KMS-11 (cell line): Measurements from ENCODE around the gene GRAP.

Experiments used
- H2AFZ ChIP-seq: fragments of 200-600 bp; sonication (generic); 2 replicates; pipeline ENCODE4 v1.6.1; 2016; ENCODE audit warnings: antibody characterized with exemption, mixed run types, low read depth
- H3K27ac ChIP-seq: fragments of 200-600 bp; sonication (generic); 2 replicates; pipeline ENCODE4 v1.6.1; 2016; ENCODE audit warnings: mild to moderate bottlenecking, mixed run types
- H3K27me3 ChIP-seq: fragments of 200-600 bp; sonication (generic); 2 replicates; pipeline ENCODE4 v1.6.1; 2017; ENCODE audit warnings: mild to moderate bottlenecking, low read depth, mixed run types, moderate library complexity; ENCODE audit not compliant: insufficient read depth
- H3K36me3 ChIP-seq: fragments of 200-600 bp; sonication (generic); 2 replicates; pipeline ENCODE4 v1.6.1; 2017; ENCODE audit warnings: mild to moderate bottlenecking, mixed run types; ENCODE audit not compliant: insufficient read depth
- H3K4me1 ChIP-seq: fragments of 200-600 bp; sonication (generic); 2 replicates; pipeline ENCODE4 v1.6.1; 2016; ENCODE audit warnings: mild to moderate bottlenecking, low read depth, mixed run types; ENCODE audit not compliant: poor library complexity, severe bottlenecking
- H3K4me2 ChIP-seq: fragments of 200-600 bp; sonication (generic); 2 replicates; pipeline ENCODE4 v1.7.0; 2016; ENCODE audit warnings: mild to moderate bottlenecking, mixed run types
- H3K4me3 ChIP-seq: fragments of 200-600 bp; sonication (generic); IDR thresholded peaks from 2 replicates; pipeline ENCODE4 v1.6.1; 2017; ENCODE audit warnings: low read depth, low read length, mixed read lengths; ENCODE audit not compliant: insufficient read depth
- H3K79me2 ChIP-seq: fragments of 200-600 bp; sonication (generic); 2 replicates; pipeline ENCODE4 v1.6.1; 2016; ENCODE audit warnings: low read depth, mixed run types; ENCODE audit not compliant: insufficient read depth
- H3K9ac ChIP-seq: fragments of 200-600 bp; sonication (generic); 2 replicates; pipeline ENCODE4 v1.6.1; 2016; ENCODE audit warnings: mild to moderate bottlenecking, mixed run types
- H4K20me1 ChIP-seq: fragments of 200-600 bp; sonication (generic); 2 replicates; pipeline ENCODE4 v1.6.1; 2016; ENCODE audit warnings: mild to moderate bottlenecking, mixed run types; ENCODE audit not compliant: insufficient read depth
- TF ChIP-seq, protein P1 (sequence below): fragments of 200-600 bp; sonication (generic); conservative IDR thresholded peaks from 2 replicates; pipeline ENCODE4 v1.6.1; 2017; ENCODE audit warnings: low read depth, mild to moderate bottlenecking, antibody characterized with exemption, low read length, moderate library complexity, mixed read lengths

Gene GRAP

DNA sequence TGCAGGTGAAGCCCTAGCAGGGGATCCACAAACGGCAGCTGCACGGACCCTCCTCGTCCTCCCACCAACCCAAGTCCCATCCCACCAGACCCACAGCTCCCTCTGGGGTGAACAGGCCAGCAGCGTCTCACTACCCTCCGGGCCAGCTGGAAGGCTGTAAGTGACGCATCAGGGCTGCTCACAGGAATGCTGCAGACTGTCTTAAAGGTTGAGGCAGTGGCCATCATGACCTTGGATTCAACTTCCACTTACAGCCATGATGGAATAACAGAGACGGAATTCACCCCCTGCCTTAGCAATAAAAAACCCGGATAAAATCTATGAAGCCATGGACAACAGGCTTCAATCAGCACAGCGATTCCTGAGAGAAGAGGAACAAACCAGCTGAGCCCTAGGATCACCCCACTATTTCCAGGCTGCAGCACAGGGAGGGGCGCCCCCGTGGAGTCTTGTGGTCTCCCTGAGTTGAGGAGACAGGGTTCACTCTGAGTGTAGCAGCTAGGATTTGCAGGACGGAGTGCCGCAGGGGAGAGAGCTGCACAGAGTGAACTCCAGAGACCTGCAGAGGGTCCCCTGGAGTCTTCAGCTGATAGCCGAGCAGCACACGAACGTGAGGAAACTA, 52.7 kb downstream of the GRAP start:
- Histone ChIP-seq H3K4me1 (peaks cover 8% of the 10 kb centered on the region), H3K4me3 (no peak overlapping the region), H3K4me2 (no peak overlapping the region), H4K20me1 (no peaks in the 10 kb centered on the region), H3K36me3 (no peaks in the 10 kb centered on the region), H2AFZ (no peak overlapping the region), H3K79me2 (no peaks in the 10 kb centered on the region), H3K9ac (no peak overlapping the region), H3K27me3 (no peaks in the 10 kb centered on the region), H3K27ac (no peak overlapping the region)
- TF ChIP-seq, protein P1, sequence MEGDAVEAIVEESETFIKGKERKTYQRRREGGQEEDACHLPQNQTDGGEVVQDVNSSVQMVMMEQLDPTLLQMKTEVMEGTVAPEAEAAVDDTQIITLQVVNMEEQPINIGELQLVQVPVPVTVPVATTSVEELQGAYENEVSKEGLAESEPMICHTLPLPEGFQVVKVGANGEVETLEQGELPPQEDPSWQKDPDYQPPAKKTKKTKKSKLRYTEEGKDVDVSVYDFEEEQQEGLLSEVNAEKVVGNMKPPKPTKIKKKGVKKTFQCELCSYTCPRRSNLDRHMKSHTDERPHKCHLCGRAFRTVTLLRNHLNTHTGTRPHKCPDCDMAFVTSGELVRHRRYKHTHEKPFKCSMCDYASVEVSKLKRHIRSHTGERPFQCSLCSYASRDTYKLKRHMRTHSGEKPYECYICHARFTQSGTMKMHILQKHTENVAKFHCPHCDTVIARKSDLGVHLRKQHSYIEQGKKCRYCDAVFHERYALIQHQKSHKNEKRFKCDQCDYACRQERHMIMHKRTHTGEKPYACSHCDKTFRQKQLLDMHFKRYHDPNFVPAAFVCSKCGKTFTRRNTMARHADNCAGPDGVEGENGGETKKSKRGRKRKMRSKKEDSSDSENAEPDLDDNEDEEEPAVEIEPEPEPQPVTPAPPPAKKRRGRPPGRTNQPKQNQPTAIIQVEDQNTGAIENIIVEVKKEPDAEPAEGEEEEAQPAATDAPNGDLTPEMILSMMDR, result no peak

DNA sequence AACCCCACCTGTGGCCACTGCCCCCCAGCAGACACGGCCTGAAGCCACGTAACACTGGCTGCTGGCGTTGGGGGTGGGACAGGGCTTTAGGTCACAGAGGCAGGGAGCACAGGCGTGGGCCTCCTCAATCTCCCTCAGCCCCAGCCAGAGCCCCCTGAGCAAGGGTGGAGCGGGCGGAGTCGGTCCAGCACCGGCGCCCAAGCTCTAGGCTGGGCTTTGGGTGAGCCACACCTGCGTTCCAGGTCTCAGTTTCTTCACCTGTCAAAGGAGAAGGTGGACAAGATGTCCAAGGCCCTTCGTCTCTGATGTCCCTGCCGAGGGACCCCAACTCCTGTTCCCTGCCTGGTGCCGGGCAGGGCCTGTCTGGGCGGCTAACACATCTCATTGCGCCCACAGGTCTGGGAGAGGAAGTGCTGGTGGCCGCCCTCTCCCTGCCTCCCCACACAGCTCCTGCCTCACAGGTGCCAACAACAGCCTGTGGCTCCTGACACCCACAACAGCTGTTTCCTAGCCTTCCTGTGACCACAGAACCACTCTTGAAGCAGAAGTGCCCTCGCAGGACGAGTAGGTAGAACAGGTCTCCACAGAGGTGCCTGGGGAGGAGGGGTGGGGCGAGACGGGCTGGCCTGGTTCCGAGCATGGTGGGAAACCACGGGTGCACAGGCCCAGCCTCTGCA, 54.2 kb downstream of the GRAP start:
- Histone ChIP-seq H3K4me1 (peaks cover 8% of the 10 kb centered on the region), H3K9ac (no peak overlapping the region), H4K20me1 (no peaks in the 10 kb centered on the region), H3K79me2 (no peaks in the 10 kb centered on the region), H3K4me3 (no peak overlapping the region), H3K36me3 (no peaks in the 10 kb centered on the region), H3K27ac (no peak overlapping the region), H2AFZ (no peak overlapping the region), H3K27me3 (no peaks in the 10 kb centered on the region), H3K4me2 (no peak overlapping the region)
- TF ChIP-seq, protein P1, result no peak

DNA sequence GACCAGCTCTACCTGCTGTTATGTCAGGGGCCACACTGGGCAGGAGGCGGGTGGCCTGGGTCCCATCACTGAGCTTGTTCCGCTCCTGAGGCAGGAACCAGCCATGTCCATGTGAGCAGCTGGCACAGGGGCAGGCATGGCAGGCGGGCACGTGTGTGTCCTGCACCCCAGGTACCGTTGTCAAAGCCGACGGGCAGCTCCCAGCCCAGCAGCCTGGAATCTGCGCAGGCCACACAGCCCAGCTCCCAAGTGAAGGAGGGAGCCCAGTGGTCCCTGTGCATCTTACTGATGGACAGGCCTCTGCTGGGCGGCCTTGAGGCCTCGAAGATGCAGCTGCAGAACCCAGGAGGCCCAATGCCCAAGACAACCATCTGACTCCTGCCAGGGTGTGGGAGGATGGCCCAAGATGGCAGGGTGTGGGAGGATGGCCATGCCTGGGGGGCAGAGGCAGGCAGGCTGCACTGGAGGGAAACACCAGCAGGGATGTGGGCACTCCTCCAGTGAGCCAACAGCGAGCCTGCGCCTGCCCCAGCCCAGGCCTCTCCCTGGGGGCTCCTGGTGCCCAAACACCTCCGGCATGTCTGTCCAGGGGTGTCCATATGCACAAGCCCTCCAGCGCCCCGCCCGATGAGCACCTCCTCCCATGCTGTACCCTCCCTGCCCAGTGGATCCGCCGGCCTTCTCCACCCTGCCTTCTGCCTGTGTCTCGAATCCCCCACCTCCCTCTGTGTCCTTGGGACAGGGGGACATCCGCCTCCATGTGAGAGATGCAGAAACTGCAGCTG, 55.0 kb downstream of the GRAP start:
- H3K27ac ChIP-seq, result no peak overlapping the region
- no peak overlapping the region for H3K4me2 ChIP-seq
- TF ChIP-seq, protein P1, result no peak
- no peaks in the 10 kb centered on the region for H3K36me3 ChIP-seq
- no peaks in the 10 kb centered on the region for H3K27me3 ChIP-seq
- H3K9ac ChIP-seq, result no peak overlapping the region
- H3K4me3 ChIP-seq, result no peak overlapping the region
- no peaks in the 10 kb centered on the region for H3K79me2 ChIP-seq
- no peak overlapping the region for H2AFZ ChIP-seq
- H3K4me1 ChIP-seq, result peaks cover 8% of the 10 kb centered on the region
- no peaks in the 10 kb centered on the region for H4K20me1 ChIP-seq

DNA sequence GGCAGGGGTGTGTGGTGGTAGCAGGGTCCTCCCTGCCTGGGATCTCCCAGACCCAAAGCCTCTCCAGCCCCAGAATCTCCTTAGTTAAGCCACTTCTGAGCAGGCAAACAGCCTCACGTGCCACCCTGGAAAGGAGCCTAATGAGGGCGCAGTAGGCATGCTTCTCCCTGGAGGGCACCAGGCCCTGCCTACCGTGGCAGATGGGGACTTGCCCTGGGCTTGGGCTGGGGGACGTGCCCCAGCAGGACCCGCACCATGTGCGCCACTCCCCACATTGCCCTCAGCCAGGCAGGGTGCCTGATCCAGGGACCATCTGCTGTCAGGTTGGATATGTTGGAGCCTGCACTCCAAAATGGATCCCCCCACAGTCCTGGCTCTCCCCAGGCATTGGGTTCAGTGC, 56.4 kb downstream of the GRAP start:
- H3K36me3 ChIP-seq, result no peaks in the 10 kb centered on the region

More for the DNA sequence above, 56.4 kb downstream of the GRAP start:
- Histone ChIP-seq H3K27ac (no peak overlapping the region), H3K4me3 (no peak overlapping the region), H2AFZ (no peak overlapping the region), H3K79me2 (no peaks in the 10 kb centered on the region), H3K27me3 (no peaks in the 10 kb centered on the region), H3K4me1 (peaks cover 8% of the 10 kb centered on the region), H4K20me1 (no peaks in the 10 kb centered on the region), H3K9ac (no peak overlapping the region), H3K4me2 (no peak overlapping the region)
- TF ChIP-seq, protein P1, result no peak
